Measurements from ENCODE around the gene SMYD1. TPM values are rescaled to one million over a fixed set of nuclear protein-coding genes. Genes with fewer than 3 reads are reported as not detected.

The SMYD1 gene
- total RNA-seq, 1 experiment from 2014 or later, result not detected

- Histone ChIP-seq H4K20me1 (ENCODE audit: insufficient read depth) (no peaks in the 10 kb centered on the region), H3K9me2 (ENCODE audit: insufficient read depth) (no peaks in the 10 kb centered on the region), H2AFZ (no peak within 1 kb of the TSS), H3K79me2 (ENCODE audit: low read depth) (no peaks in the 10 kb centered on the region), H3K27ac (no peak within 1 kb of the TSS), H3K27me3 (ENCODE audit: insufficient read depth, low read depth) (peaks cover 47% of the 10 kb centered on the region), H3F3A (ENCODE audit: insufficient read depth, low read depth) (no peaks in the 10 kb centered on the region), H3K4me2 (no peak within 1 kb of the TSS), H3K9me3 (ENCODE audit: insufficient read depth, low read depth) (no peaks in the 10 kb centered on the region), H3K4me3 (no peak within 1 kb of the TSS), H3K36me3 (ENCODE audit: low read depth) (no peaks in the 10 kb centered on the region), H3K4me1 (replicated peaks; ENCODE audit: insufficient read depth) (no peaks in the 10 kb centered on the region)
- ChIA-PET CTCF (no interaction called here), POLR2A (ENCODE audit: unreplicated experiment) (no interaction called here)
- no peak for TF ChIP-seq CTCF (conservative IDR thresholded peaks at IDR 0.05)
- no peak for TF ChIP-seq EZH2 (IDR thresholded peaks at IDR 0.05; ENCODE audit: low read depth)
- BruUV-seq (replicated peaks), result no TSS peak
- intact Hi-C loops (cut with micrococcal nuclease; ENCODE audit: unreplicated experiment), result no loop called here
- no peak for DNase-seq
Observed at GRCh38 chr2:88127888-88128653, 60.4 kb downstream of the SMYD1 start, which contains the start of gene FABP1. Gene FABP1 (minus strand): TSS chr2:88128062. CDS start chr2:88128017, 45 bp downstream.

- ChIA-PET POLR2A (ENCODE audit: unreplicated experiment) (no interaction called here), CTCF (no interaction called here)
- TF ChIP-seq CTCF (conservative IDR thresholded peaks at IDR 0.05) (no peak), EZH2 (IDR thresholded peaks at IDR 0.05; ENCODE audit: low read depth) (no peak)
- no peaks in the 10 kb centered on the region for H3K4me1 ChIP-seq (replicated peaks; ENCODE audit: insufficient read depth)
- H3K9me2 ChIP-seq (ENCODE audit: insufficient read depth), result no peaks in the 10 kb centered on the region
- H2AFZ ChIP-seq, result no peak overlapping the region
- H3K4me2 ChIP-seq, result no peak overlapping the region
- H3F3A ChIP-seq (ENCODE audit: insufficient read depth, low read depth), result no peaks in the 10 kb centered on the region
- no peaks in the 10 kb centered on the region for H3K79me2 ChIP-seq (ENCODE audit: low read depth)
- no peak overlapping the region for H3K27ac ChIP-seq
- H3K36me3 ChIP-seq (ENCODE audit: low read depth), result no peaks in the 10 kb centered on the region
- no peaks in the 10 kb centered on the region for H3K9me3 ChIP-seq (ENCODE audit: insufficient read depth, low read depth)
- BruUV-seq (replicated peaks), result no TSS peak
- no peaks in the 10 kb centered on the region for H4K20me1 ChIP-seq (ENCODE audit: insufficient read depth)
- H3K4me3 ChIP-seq, result no peak overlapping the region
- intact Hi-C loops (cut with micrococcal nuclease; ENCODE audit: unreplicated experiment), result no loop called here
- no peak for DNase-seq
- peaks cover 43% of the 10 kb centered on the region for H3K27me3 ChIP-seq (ENCODE audit: insufficient read depth, low read depth)
Observed at GRCh38 chr2:88128654-88129312, 61.2 kb downstream of the SMYD1 start.

GRCh38 chr2:88129313-88129959, 61.8 kb downstream of the SMYD1 start:
- ChIA-PET POLR2A (ENCODE audit: unreplicated experiment) (no interaction called here), CTCF (no interaction called here)
- Histone ChIP-seq H3K9me2 (ENCODE audit: insufficient read depth) (no peaks in the 10 kb centered on the region), H3F3A (ENCODE audit: insufficient read depth, low read depth) (no peaks in the 10 kb centered on the region), H3K79me2 (ENCODE audit: low read depth) (no peaks in the 10 kb centered on the region), H3K4me1 (replicated peaks; ENCODE audit: insufficient read depth) (no peaks in the 10 kb centered on the region), H3K4me2 (no peak overlapping the region), H3K27me3 (ENCODE audit: insufficient read depth, low read depth) (peaks cover 39% of the 10 kb centered on the region), H3K4me3 (no peak overlapping the region), H3K36me3 (ENCODE audit: low read depth) (no peaks in the 10 kb centered on the region), H3K9me3 (ENCODE audit: insufficient read depth, low read depth) (no peaks in the 10 kb centered on the region), H4K20me1 (ENCODE audit: insufficient read depth) (no peaks in the 10 kb centered on the region), H3K27ac (no peak overlapping the region), H2AFZ (no peak overlapping the region)
- no peak for DNase-seq
- TF ChIP-seq CTCF (conservative IDR thresholded peaks at IDR 0.05), result no peak
- no peak for TF ChIP-seq EZH2 (IDR thresholded peaks at IDR 0.05; ENCODE audit: low read depth)
- BruUV-seq (replicated peaks), result no TSS peak
- intact Hi-C loops (cut with micrococcal nuclease; ENCODE audit: unreplicated experiment), result no loop called here
